Mesothelial cell of epicardium (in vitro differentiated cells): ENCODE results near the gene RPL10A. TPM values are rescaled to one million over a fixed set of nuclear protein-coding genes. Genes with fewer than 3 reads are reported as not detected.

ENCODE experiments used
- DNase-seq, 2 experiments: peaks; one replicate each; pipeline ENCODE4 v3.0.0; 2021; ENCODE audit warnings: low spot score in 2 of 2; ENCODE audit not compliant: unreplicated experiment in 2 of 2
- H3K27ac Mint-ChIP-seq: 2 replicates; pipeline ENCODE4 v1.8.0; 2021; ENCODE audit warnings: mixed read lengths
- H3K27me3 Mint-ChIP-seq: 2 replicates; pipeline ENCODE4 v1.8.0; 2021; ENCODE audit warnings: low read depth, mixed read lengths
- H3K36me3 Mint-ChIP-seq: 2 replicates; pipeline ENCODE4 v1.8.0; 2021; ENCODE audit warnings: mixed read lengths
- H3K4me1 Mint-ChIP-seq: 2 replicates; pipeline ENCODE4 v1.8.0; 2021; ENCODE audit warnings: mixed read lengths
- H3K4me3 Mint-ChIP-seq: 2 replicates; pipeline ENCODE4 v1.8.0; 2021; ENCODE audit warnings: mild to moderate bottlenecking, moderate library complexity, mixed read lengths
- H3K9me3 Mint-ChIP-seq: 2 replicates; pipeline ENCODE4 v1.8.0; 2021; ENCODE audit warnings: mixed read lengths
- CTCF ChIP-seq: fragments of 200-600 bp; sonication (generic); IDR thresholded peaks from one replicate; pipeline ENCODE4 v1.5.0; 2021; ENCODE audit warnings: antibody characterized with exemption; ENCODE audit not compliant: unreplicated experiment
- total RNA-seq: library from RNA; stranded (reverse); gene quantifications from 3 replicates; pipeline ENCODE4 v1.2.1, GENCODE V29; 2021

Gene RPL10A
- total RNA-seq, 1 donor from 2014 or later = 1,840 TPM

- no peak for DNase-seq
- no peak for TF ChIP-seq CTCF
- H3K27ac Mint-ChIP-seq = peak overlapping the region; percentile 77
- H3K4me1 Mint-ChIP-seq = peaks cover 31% of the 10 kb centered on the region
- peaks cover 21% of the 10 kb centered on the region for H3K36me3 Mint-ChIP-seq
- no peak overlapping the region for H3K4me3 Mint-ChIP-seq
- H3K9me3 Mint-ChIP-seq = no peaks in the 10 kb centered on the region
- no peaks in the 10 kb centered on the region for H3K27me3 Mint-ChIP-seq
Observed at GRCh38 chr6:35474942-35475570, 6.9 kb downstream of the RPL10A start.

GRCh38 chr6:35475573-35475972, 7.4 kb downstream of the RPL10A start:
- no peak for TF ChIP-seq CTCF
- peaks cover 19% of the 10 kb centered on the region for H3K36me3 Mint-ChIP-seq
- DNase-seq = no peak
- H3K4me1 Mint-ChIP-seq = peaks cover 26% of the 10 kb centered on the region
- no peak overlapping the region for H3K4me3 Mint-ChIP-seq
- peak overlapping the region; percentile 30 for H3K27ac Mint-ChIP-seq
- no peaks in the 10 kb centered on the region for H3K27me3 Mint-ChIP-seq
- no peaks in the 10 kb centered on the region for H3K9me3 Mint-ChIP-seq

- no peak for DNase-seq
- H3K36me3 Mint-ChIP-seq = peaks cover 16% of the 10 kb centered on the region
- H3K27me3 Mint-ChIP-seq = no peaks in the 10 kb centered on the region
- H3K4me3 Mint-ChIP-seq = no peak overlapping the region
- no peaks in the 10 kb centered on the region for H3K9me3 Mint-ChIP-seq
- peak overlapping the region; percentile 30 for H3K27ac Mint-ChIP-seq
- peaks cover 22% of the 10 kb centered on the region for H3K4me1 Mint-ChIP-seq
- no peak for TF ChIP-seq CTCF
Observed at GRCh38 chr6:35476004-35476403, 7.8 kb downstream of the RPL10A start.

- Mint-ChIP-seq H3K27ac (no peak overlapping the region), H3K27me3 (no peaks in the 10 kb centered on the region), H3K36me3 (peaks cover 14% of the 10 kb centered on the region), H3K4me3 (no peak overlapping the region), H3K4me1 (peaks cover 17% of the 10 kb centered on the region), H3K9me3 (no peaks in the 10 kb centered on the region)
- no peak for TF ChIP-seq CTCF
- no peak for DNase-seq
Observed at GRCh38 chr6:35477028-35477427, 8.8 kb downstream of the RPL10A start.

GRCh38 chr6:35477551-35478179, 9.5 kb downstream of the RPL10A start:
- no peak for DNase-seq
- peaks cover 13% of the 10 kb centered on the region for H3K4me1 Mint-ChIP-seq
- no peaks in the 10 kb centered on the region for H3K27me3 Mint-ChIP-seq
- no peak overlapping the region for H3K27ac Mint-ChIP-seq
- H3K36me3 Mint-ChIP-seq = peaks cover 12% of the 10 kb centered on the region
- no peak for TF ChIP-seq CTCF
- H3K9me3 Mint-ChIP-seq = no peaks in the 10 kb centered on the region
- H3K4me3 Mint-ChIP-seq = no peak overlapping the region
